HG02678 (cell line): ENCODE results near the gene SUSD6.

Experiments
- ATAC-seq: cut with Tn5 transposase; IDR thresholded peaks from one replicate; pipeline ENCODE4 v1.9.1; 2021; ENCODE audit warnings: mild to moderate bottlenecking, moderate library complexity; ENCODE audit not compliant: unreplicated experiment

Gene SUSD6

GRCh38 chr14:69753860-69754259 lies 142.5 kb downstream of the SUSD6 start:
- no peak for ATAC-seq

DNA sequence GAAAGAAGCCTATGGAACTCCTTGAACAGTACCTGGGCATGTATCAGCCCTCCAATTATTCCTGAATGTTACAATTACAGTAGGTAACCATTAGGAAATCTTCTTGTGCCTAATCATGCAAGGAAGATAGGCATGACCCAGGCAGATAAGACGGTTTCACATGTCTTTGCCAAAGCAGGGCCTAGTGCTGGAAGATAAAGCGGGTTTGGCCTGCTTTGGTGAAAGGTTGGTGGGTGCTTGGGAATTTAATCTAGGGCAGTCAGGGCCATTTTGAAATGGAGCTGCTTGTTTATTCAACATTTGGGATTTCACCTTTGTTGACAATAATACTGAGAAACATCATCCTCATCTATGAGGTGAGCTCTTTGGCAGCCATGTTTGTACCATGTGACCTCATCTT lies 143.1 kb downstream of the SUSD6 start:
- ATAC-seq: no peak

- ATAC-seq: no peak
Observed at GRCh38 chr14:69755296-69755695, 143.9 kb downstream of the SUSD6 start.

- ATAC-seq: no peak
Observed at GRCh38 chr14:69755784-69756183, 144.4 kb downstream of the SUSD6 start.

DNA sequence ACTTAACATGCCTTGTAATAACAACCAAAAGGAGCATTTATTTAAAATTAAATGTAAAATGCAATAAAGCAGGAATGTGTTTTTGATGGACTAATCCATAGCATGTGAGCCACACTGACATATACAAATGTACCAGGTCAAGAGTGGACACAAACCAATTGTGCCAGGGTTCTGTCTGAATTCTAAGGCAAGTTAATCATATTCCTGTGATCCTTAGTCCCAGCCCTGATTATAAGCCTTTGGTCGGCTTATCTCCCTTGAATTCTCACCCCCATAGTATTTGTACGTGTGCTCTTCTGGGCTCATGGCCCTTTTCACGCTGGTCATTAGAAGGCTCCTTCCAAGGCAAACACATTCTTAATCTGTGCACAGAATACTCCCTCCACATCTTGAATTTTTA lies 144.9 kb downstream of the SUSD6 start:
- no peak for ATAC-seq

- no peak for ATAC-seq
Observed at GRCh38 chr14:69760810-69761209, 149.4 kb downstream of the SUSD6 start.

DNA sequence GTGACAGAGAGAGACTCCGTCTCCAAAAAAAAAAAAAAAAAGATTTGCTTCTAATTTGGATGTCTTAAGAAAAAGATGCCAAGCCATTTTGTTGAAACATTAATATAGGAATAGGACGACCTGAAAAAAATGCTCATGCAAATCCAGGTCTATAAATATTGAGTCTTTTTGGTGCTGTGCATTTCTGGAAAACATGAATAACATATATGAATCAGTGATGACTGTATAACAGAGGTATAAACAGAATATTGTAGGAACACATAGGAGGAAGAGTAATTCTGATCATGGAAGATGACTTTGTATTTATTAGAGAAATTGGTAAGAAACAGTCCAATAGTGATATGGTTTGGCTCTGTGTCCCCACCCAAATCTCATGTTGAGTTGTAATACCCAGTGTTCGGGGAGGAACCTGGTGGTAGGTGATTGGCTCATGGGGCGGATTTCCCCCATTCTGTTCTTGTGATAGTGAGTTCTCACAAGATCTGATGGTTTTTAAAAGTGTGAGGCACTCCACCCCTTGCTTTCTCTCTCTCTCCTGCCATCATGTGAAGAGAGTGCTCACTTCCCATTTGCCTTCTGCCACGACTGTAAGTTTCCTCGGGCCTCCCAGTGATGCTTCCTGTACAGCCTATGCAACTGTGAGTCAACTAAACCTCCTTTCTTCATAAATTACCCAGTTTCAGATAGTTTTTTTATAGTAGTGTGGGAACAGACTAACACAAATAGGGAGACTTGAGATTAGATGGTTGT lies 152.5 kb downstream of the SUSD6 start:
- ATAC-seq: no peak
